Middle frontal gyrus (tissue), 1 donor: ENCODE results near the gene PUS1.

Source experiments
- DNase-seq: peaks from one replicate; pipeline ENCODE4 v3.0.0-alpha.2; 2015; ENCODE audit warnings: low spot score; ENCODE audit errors: extremely low spot score

The PUS1 gene

GRCh38 chr12:131990066-131990979 lies 61.2 kb downstream of the PUS1 start:
- no peak for DNase-seq

GRCh38 chr12:131990980-131991305 lies 61.9 kb downstream of the PUS1 start:
- DNase-seq: no peak

GRCh38 chr12:131991816-131992430 lies 62.8 kb downstream of the PUS1 start:
- no peak for DNase-seq

- no peak for DNase-seq
Observed at GRCh38 chr12:131994589-131994988, 65.5 kb downstream of the PUS1 start.
